HG03108 (cell line): ENCODE data around the gene PLCG1.
"Not testable (repeated sequence)": the region's sequence is repeated elsewhere in the genome, so short reads cannot be mapped to it uniquely, and the experiment has no call there.

Experiments used
- ATAC-seq: cut with Tn5 transposase; IDR thresholded peaks from one replicate; pipeline ENCODE4 v1.9.1; 2021; ENCODE audit warnings: moderate library complexity; ENCODE audit not compliant: unreplicated experiment

The PLCG1 gene

DNA sequence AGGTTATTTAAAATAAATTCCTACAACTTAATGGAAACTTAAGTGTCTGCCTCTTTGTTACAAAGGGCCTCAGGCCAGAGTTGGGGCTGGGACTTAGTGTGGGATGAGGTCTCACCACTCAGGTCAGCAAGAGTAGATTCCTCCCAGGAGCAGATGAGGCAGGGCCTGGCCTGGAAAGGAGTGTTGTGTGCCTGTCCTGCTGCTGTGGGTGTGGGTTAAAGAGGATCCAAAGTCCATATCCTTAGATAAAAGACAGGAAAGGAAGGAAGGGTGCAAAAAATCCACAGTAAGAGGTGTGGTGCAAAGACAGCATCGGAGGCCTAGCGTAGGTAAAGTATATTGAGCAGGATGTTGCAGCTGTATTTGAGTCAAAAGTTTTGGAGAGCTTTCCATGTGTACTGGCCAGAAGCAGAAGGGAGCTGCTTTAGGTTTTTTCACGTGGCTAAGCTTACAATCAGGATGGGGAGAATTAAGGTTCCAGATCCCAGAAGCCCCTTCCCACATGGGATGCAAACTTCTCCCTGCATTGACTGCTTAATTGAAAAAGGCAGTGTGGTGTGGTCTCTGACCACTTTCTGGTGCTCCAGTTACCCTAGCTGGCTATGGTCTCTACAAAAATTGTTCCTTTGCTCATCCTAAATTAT is 12.8 kb upstream of the PLCG1 start:
- ATAC-seq = no peak

DNA sequence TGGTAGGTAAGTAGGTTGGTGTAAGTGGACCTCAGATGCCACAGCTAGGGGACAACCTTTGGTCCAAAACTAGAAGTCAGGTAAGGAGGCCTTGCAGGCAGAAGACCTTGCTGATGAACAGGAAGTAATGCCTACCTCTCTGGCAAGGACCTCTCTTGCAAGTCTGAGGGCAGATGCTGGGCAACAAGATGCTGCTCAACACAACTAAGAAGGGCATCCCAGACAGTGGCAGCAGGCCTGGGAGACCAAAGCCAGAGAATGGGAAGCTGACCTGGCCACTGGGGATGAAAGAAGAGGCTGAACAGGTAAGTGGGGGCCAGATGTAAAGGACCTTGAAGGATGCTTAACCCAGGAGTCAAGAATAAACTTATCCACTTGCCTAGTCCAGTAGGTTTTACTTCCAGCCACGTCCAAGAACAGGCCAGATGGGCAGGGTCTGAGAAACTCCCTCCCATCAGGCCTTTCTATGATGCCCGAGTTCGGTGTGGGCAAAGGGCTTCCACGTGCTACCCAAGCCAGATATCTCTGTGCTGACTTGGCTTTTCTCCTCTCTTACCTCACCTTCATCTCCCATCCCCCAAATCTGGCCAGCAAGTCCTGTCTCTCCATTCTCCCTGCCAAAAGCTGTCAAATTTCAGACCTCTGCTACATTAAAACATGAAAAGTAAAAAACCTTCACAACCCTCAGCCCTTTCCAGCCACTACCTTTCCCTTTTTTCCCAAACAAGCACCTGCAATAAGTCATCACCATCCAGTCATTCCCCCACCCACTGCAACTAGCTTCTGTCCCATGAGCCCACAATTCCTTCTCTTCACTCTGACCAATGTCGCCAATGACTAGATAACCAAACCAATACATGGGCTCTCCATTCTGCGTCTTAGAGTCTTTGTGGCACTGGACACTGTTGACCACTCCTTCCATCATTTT is 11.5 kb upstream of the PLCG1 start:
- ATAC-seq = no peak

DNA sequence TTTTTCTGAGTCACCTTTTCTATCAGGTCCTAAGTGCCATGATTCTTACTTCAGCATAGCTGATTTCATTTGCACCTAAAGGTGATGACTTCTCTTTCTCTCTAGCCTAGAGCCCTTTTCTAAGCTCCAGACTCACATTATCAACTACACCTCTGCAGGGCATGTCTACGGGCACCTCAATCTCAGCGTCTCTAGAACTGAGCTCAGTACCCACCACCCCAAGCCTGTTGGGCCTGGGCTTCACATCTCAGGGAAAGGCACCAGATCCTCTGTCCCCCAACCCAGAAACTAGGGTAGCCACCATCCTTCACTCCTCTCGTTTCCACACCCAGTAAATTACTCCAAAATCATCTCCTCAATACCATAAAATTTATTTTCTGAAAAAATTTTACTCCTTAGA is 10.6 kb upstream of the PLCG1 start:
- no peak for ATAC-seq

DNA sequence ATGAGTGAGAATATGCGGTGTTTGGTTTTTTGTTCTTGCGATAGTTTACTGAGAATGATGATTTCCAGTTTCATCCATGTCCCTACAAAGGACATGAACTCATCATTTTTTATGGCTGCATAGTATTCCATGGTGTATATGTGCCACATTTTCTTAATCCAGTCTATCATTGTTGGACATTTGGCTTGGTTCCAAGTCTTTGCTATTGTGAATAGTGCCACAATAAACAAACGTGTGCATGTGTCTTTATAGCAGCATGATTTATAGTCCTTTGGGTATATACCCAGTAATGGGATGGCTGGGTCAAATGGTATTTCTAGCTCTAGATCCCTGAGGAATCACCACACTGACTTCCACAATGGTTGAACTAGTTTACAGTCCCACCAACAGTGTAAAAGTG is 9.0 kb upstream of the PLCG1 start:
- not testable (repeated sequence) for ATAC-seq

DNA sequence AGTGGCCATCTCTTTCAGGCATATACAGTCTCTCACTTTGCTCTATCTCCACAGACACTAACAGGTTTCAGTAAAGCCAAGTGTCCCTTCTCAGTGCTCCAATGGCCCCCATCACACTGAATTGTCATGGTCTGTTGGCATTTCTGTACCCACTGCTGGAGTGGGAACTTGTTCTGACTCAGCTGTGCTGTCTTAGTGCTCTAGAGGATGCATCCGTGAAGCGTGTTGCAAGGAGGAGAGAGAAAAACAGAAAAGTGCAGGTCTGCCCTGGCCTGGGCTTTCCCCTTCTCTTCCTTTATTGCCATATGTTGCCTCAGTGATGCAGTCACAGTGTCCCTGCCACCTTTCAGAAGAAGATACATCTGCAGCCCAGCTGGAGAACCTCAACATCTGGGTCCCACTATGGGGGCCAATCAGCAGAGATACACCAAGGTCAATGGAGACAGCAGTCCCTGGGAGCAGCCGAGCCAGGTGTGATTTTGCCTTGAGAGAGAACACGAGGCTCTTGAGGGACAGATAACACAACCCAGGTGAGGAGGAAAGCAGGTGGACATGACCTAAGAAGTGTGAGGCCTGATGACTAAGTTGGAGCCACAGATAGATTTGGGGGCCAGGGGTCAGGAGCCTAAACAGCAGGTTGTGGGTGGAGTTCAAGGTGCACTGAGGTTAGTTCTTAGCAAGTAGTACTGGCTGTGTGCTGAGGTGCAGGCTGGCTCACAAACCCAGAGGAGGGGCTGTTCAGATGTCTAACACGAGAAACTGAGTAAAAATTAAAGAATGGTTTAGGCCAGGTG is 5.6 kb upstream of the PLCG1 start:
- ATAC-seq = peak; percentile 35

DNA sequence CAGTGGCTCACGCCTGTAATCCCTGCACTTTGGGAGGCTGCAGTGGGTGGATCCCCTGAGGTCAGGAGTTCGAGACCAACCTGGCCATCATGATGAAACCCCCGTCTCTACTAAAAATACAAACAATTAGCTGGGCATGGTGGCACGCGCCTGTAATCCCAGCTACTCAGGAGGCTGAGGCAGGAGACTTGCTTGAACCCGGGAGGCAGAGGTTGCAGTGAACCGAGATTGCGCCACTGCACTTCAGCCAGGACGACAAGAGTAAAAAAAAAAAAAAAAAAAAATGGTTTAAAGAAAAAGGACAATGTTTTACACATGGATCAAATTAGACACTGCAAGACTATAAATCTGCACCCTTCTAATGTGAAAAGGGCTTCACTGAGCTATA is 5.0 kb upstream of the PLCG1 start:
- ATAC-seq = not testable (repeated sequence)

DNA sequence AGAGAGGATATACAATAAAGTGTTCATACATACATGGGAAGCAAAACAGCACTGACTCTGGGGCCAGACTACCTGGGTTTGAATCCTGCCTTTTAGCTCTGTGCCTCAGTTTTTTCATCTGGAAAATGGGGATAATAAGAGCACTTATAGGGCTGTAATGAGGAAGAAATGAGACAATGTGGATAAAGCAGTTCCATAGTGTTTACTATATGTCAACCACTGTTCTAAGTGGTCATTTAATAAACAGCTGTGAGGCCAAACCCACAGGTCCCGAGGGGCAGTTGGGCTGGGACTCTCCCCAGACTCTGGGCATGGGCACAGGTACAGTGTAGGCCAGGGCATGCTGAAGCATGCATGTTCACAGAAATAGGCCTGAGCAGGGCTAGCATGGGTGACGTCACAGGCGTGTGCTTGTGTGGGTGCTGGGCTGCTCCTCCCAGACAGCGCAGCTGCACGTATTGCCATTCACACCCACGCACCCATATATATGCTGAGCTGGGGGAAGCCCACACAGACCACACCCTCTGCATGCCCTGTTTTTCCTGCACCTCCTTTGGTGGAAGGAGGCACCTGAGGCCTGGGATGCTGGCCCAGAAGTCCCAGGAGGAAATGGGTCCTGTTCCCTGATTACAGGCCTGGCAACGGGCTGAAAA is 3.5 kb upstream of the PLCG1 start:
- ATAC-seq = peak; percentile 37

DNA sequence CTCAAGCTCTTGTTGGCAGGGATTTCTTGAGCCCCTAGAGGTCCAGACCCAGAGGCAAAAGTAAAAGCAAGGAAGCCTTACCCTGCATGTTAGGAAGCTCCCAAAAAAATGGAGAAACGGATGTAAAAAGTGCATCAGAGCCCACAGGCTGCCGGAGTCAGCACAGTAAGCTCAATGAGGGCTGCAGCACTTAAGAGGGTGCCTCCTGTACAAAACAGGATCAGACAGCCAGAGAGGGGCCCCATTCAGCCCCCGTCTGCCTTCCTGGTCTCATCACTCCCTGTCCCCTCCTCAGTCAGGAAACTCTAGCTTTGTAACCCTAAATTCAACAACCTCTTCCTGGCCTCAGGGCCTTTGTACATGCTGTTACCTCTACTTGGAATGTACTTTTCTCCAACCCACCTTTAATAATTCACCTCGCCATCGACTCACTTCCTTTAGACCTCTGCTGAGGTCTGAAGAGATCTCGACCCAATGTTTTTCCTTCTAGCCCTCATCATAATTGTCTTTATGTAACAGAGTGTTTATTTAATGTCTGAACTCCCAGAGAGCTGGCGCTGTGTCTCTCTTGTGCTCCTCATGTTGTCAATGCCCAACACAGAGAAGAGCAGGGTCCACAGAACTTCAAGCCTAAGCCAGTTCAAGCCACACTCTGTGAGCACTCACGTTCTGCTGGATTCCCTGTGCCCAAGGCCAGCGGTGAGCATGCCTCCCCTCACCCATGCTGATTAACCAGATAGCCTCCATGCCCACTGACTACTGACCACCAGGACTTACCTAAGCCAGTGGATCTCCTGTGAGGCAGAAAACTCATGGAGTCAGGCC is 2.8 kb upstream of the PLCG1 start:
- no peak for ATAC-seq

DNA sequence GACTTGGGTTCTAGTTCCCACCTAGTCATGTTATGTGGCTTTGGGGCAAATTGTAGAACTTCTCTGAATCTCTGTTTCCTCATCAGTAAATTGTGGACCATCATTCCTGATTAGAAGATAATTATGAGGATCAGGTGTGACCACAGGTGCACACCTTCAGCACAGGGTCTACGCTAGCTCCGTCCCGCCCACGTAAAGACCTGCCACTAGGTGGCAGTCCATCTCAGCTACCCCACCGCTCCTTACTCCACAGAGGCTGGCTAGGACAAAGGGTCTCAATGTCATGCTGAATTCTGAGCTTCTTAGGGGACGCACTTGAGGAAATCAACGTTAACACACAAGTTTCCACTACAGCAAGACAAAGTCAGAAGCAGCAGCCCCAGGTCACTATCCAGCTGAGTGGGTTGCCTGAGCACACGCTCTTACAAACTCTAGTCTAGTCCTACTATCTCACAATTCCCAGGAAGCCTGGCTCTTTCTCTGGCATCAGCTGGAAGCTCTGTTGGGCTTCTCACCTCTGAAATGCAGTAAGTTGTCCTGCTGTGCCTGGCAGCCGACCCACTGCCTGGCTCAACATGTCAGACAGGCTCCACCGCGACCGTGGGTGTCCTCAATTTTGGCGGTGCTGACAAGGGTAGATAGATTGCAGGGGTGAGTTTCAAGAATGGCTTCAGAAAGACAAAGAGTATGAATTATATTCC is 2.0 kb upstream of the PLCG1 start:
- no peak for ATAC-seq

DNA sequence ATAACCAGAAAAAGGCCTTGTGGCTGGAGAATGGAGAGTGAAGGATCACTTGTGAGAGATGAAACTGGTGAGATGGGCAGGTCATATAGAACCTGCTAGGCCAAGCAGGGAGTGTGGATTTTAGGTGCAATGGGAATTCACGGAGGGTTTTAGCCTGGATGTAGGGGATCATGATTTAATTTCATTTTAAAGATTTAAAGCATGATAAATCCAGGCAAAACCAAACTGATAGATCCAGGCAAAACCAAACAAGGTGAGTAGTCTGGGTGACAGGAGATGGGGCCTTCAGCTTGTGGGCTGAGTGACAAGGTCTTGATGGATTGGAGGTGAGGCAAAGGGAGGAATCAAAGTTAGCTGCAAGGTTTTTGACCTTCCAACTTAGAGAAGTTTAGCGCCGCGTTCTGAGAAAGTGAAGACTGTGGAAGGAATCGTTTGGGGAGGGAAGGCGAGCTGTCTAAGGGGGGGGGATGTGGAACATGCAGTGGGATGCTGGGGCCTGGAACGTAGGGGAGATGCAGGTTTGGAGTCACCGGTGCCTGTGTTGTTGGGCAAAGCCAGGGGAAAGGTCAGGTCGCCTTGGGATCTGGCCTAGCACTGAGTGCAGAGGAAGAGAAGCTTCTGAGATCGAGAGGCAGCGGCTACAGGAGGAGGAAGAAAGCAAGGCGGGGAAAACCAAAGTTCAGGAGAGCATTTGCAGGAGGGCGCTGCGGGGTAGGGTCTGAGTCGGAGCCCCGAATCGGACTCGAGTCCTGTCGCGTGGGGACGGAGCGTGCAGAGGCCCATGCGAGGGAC is 1.3 kb upstream of the PLCG1 start:
- no peak for ATAC-seq

DNA sequence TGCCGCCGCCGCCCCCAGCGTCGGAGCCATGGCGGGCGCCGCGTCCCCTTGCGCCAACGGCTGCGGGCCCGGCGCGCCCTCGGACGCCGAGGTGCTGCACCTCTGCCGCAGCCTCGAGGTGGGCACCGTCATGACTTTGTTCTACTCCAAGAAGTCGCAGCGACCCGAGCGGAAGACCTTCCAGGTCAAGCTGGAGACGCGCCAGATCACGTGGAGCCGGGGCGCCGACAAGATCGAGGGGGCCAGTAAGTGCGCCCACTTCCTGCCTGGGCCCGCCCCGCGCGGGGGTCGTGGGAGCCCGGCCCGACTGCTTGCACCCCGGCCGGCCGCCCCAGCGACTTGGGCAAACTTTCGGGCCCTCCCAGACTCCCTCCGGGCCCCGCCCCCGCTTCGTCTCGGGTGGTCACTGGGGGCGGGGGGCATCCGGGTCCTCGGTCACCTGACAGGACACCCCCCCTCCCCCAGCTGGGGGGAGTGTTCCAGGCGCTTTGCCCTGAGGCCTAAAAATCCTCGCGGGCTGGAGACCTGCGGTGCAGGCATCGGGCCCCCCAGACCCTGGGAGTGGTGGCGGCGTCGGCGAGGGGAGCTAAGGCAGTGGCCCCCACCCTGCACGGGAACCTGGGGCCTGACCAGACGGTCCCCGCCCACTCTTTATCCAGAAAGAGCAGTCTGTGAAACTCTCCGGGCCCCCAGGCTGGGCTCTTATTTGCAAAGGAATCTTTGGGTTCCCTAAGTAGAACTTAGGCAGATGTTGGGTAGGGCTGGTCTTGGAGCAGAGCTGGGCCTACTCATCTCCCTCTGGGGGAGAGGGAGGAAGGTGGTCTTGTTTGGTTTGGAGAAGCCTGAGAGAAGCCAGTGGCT is 501 bp downstream of the PLCG1 start:
- ATAC-seq = peak; percentile 9

DNA sequence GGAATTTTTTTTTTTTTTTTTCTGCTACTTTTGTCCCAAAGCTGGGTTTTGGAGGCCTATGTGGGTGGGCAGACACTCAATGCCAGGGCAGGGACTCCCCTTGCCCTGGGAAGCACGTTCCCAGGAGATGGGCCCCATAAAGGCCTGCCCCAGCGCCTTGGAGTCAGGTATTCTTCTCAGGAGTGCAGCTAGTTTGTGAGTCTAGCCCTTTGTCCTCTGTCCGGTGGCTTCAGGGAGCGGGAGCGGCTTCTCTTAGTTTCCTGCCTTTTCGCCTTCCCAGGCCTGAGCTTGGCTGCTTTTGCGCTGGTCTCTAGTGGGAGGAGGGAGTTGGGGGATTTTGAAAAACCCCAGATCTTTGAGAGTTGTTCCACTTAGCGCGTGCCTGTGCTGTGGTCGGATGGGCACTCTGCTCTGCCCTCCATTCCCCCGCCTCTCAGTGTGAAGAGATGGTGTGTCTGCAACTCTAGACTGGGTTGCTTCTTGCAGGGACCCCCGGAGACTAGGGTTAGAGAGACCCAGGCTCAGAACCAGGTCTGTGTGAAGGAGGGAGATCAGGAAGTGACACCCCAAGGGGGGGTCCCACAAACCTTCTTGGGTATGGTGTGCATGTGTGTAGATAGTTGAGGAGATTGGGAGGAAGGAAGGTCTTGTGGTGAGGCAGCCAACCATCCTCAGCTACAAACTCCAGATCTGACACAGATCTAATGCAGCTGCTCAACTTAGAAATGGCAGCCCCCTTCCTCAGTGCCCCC is 1.3 kb downstream of the PLCG1 start:
- no peak for ATAC-seq

DNA sequence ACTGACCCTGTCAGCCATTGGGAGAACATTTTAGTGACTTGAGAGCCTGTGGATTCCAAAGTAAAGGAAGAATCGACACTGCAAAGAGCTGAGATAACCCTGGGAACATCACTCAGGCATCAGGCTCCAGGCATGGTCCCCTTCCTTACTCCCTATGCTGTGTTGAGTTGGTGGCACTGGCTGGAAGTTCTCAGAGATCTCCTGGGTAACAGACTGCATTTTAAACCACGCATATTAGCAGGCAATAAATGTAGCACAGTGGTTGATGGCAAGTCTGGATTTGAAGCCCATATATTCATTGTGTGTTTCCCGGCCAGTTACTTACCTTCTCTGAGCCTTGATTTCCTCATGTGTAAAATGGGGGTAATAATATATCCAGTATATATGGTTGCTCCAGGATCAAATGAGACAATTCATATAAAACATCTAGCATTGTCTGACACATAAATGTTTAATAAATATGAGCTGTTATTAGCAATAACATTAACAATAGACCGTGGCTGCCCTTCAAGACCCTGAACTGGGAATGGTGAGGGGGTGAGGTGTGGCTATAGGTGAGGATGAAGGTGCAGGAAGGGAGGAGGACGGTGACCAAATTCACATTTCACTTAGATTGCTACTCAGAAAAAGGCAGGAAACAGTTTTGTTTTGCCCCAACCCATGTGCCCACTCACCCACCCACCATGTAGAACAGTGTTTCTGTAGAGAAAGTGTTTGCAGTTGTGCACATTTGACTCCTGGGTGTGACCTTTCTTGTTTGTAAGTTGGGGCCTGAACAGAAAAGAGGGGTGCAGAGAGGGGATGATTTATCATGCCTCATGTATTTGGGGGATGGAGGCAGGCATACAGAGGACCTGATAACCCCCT is 2.1 kb downstream of the PLCG1 start:
- ATAC-seq = no peak

DNA sequence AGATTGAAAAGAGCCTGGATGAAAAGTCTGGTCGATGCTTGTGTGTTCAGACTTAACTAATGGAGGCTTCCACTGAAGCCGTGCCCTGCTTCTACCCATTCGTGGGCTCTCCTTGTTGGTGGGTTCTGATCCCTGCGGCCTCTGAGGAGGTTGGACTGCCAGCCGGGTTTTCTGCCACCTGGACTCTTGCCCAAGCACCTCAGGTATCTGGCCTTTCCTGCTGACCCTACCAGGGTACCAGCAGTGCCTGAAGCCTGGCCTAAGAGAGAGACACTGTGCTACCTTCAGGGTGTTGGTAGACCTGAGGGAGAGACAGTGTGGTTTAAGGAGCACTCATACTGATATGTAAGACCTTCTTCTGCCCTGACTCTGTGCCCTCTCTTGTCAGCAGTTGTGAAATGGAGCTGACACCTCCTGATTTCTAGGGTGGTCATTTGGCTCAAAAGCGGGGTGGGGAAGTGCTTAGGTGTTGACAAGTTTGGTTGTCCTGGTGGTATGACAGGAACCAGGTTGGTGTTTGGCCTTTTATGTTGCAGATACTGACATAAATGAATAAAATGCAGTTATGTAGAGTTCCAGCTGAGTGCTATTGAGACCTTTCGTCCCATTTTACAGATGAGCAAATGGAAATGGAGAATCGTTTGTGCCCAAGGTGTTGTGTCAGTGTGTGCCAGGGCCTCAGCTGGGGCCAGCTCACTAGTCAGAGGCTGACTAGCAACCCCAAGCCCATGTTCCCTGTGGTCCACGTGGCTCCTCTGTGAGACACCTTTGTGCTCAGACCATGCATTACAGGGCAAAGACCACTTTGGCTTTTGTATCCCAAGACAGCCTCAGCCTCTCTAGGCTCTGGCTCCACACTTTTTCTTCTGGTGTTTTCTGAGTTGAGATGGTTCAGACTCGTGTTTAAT is 3.1 kb downstream of the PLCG1 start:
- no peak for ATAC-seq

DNA sequence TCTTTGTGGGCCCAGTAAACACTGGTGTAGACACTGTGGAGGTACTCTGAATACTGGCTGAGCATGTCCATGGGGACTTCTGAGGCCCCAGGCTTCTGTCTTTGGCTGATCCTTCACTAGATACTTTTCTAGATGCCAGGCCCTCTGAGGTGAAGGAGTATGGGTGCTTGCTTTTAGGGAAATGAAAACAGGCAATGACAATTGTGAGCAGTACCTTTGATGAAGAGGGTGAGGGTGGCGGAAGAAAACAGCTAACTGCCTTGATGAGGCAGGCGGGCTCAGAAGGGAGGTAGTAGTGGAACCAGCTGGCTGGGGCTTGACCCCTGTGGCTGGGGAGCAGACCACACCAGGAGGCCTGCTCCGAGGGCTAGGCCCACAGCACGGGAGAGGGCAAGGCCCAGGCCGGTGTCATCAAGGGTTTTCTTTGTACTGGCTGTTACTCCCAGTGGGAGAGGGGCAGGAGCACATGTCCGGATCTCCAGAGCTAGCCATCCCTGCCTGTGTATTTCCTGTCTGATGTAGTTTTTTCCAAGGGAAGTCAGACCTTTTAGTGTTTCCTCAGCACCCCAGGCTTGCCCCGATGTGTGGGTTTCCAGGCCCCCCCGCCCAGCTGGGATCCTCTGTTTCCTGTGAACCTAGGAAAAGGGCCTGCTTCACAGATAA is 3.9 kb downstream of the PLCG1 start:
- no peak for ATAC-seq
